Endothelial cell of umbilical vein (primary cell): Measurements from ENCODE around the gene CCNB1. TPM values are rescaled to one million over a fixed set of nuclear protein-coding genes. Genes with fewer than 3 reads are reported as not detected.

Experiments
- BruUV-seq: library from RNA; stranded (reverse); fragments of 400-500 nt; replicated peaks from 2 replicates; lab custom pipeline; 2021; lab: Mats Ljungman, UMichigan
- CTCF ChIA-PET: fragments of 300-600, 350-600 bp; sonication (Branson Sonifier 250); formaldehyde crosslinking; loops from one replicate; lab custom pipeline; 2021; ENCODE audit warnings: antibody characterized with exemption, inconsistent platforms; lab: Charles Lee
- POLR2A ChIA-PET: fragments of 300-600, 350-600 bp; sonication (Branson Sonifier 250); formaldehyde crosslinking; loops from one replicate; lab custom pipeline; 2021; ENCODE audit warnings: antibody characterized with exemption, inconsistent platforms; lab: Charles Lee
- DNase-seq: peaks from one replicate; pipeline ENCODE4 v3.0.0-alpha.2; 2011; ENCODE audit warnings: low read depth, low spot score
- FAIRE-seq: peaks from 2 replicates; lab custom pipeline; 2011; peaks lifted over from hg19 to GRCh38; lab: Jason Lieb, UNC
- H2AFZ ChIP-seq: 2 replicates; pipeline ENCODE4 v1.6.0; 2012; ENCODE audit warnings: low read depth, low read length, control low read depth, inconsistent platforms
- H3K27ac ChIP-seq: 2 replicates; pipeline ENCODE4 v1.5.1; 2011; ENCODE audit warnings: low read depth, mild to moderate bottlenecking, control low read depth, low read length, moderate library complexity; ENCODE audit not compliant: insufficient read depth
- H3K27me3 ChIP-seq, 2 experiments: 2 replicates each; pipeline versions ENCODE4 v1.6.0 to v1.6.1; 2011; ENCODE audit warnings: low read length in 2 of 2, mixed read lengths in 1 of 2; ENCODE audit not compliant: control insufficient read depth in 2 of 2, insufficient read depth in 2 of 2
- H3K36me3 ChIP-seq, 2 experiments: 2 replicates in 1 of 2; 3 replicates in 1 of 2; pipeline ENCODE4 v1.5.1; 2011; ENCODE audit warnings: low read length in 2 of 2, mild to moderate bottlenecking in 1 of 2, moderate library complexity in 1 of 2; ENCODE audit not compliant: control insufficient read depth in 2 of 2, insufficient read depth in 2 of 2; ENCODE audit errors: extremely low read depth in 1 of 2
- H3K4me1 ChIP-seq: 3 replicates; pipeline ENCODE4 v1.5.1; 2011; ENCODE audit warnings: mild to moderate bottlenecking, low read length; ENCODE audit not compliant: control insufficient read depth, insufficient read depth; ENCODE audit errors: extremely low read depth
- H3K4me2 ChIP-seq: 2 replicates; pipeline ENCODE4 v1.6.1; 2011; ENCODE audit warnings: low read length, control low read depth, mixed read lengths; ENCODE audit not compliant: insufficient read depth
- H3K4me3 ChIP-seq, 3 experiments: fragments of 200-600 bp in 1 of 3; sonication (generic), shearing (Covaris generic) in 1 of 3; replicated peaks in 1 of 3; 2 replicates each; pipeline ENCODE4 v1.5.1; 2011 to 2016; ENCODE audit warnings: control low read depth in 3 of 3, low read length in 3 of 3, mild to moderate bottlenecking in 2 of 3, inconsistent platforms in 1 of 3, low read depth in 1 of 3, moderate library complexity in 1 of 3; ENCODE audit not compliant: insufficient read depth in 1 of 3
- H3K79me2 ChIP-seq: 2 replicates; pipeline ENCODE4 v1.6.0; 2012; ENCODE audit warnings: low read length, inconsistent platforms; ENCODE audit not compliant: control insufficient read depth, insufficient read depth
- H3K9ac ChIP-seq: replicated peaks from 2 replicates; pipeline ENCODE3; 2011; ENCODE audit warnings: low read length, control low read depth; ENCODE audit not compliant: insufficient read depth; ENCODE audit errors: extremely low read depth
- H3K9me1 ChIP-seq: replicated peaks from 3 replicates; pipeline ENCODE4 v1.6.0; 2011; ENCODE audit warnings: mild to moderate bottlenecking, low read length; ENCODE audit not compliant: control insufficient read depth, insufficient read depth; ENCODE audit errors: extremely low read depth
- H3K9me3 ChIP-seq: replicated peaks from 2 replicates; pipeline ENCODE4 v1.5.1; 2012; ENCODE audit warnings: low read length, inconsistent platforms; ENCODE audit not compliant: control insufficient read depth, insufficient read depth
- H4K20me1 ChIP-seq: replicated peaks from 2 replicates; pipeline ENCODE3; 2011; ENCODE audit warnings: mild to moderate bottlenecking, low read length; ENCODE audit not compliant: control insufficient read depth, insufficient read depth; ENCODE audit errors: extremely low read depth
- CTCF ChIP-seq, 2 donors: IDR thresholded peaks; 1 replicate in 1 of 2; 2 replicates in 1 of 2; pipeline ENCODE4 v1.5.1; 2011; ENCODE audit warnings: low read length in 2 of 2, mild to moderate bottlenecking in 2 of 2, moderate library complexity in 2 of 2, control low read depth in 1 of 2, inconsistent platforms in 1 of 2, low read depth in 1 of 2; ENCODE audit not compliant: insufficient read depth in 1 of 2; ENCODE audit errors: extremely low read depth in 1 of 2
- EZH2 ChIP-seq: IDR thresholded peaks from 2 replicates; pipeline ENCODE4 v1.6.1; 2012; ENCODE audit warnings: borderline replicate concordance, low read depth, mild to moderate bottlenecking, moderate library complexity, low read length, inconsistent platforms; ENCODE audit not compliant: severe bottlenecking
- FOS ChIP-seq: IDR thresholded peaks from 2 replicates; pipeline ENCODE4 v1.6.1; 2011; ENCODE audit warnings: mild to moderate bottlenecking, low read length, moderate library complexity, borderline replicate concordance; ENCODE audit not compliant: insufficient read depth
- GATA2 ChIP-seq: IDR thresholded peaks from 2 replicates; pipeline ENCODE4 v1.7.0; 2011; ENCODE audit warnings: low read depth, mild to moderate bottlenecking, moderate library complexity, mixed read lengths, low read length; ENCODE audit not compliant: insufficient read length, insufficient read depth
- JUN ChIP-seq: IDR thresholded peaks from 2 replicates; pipeline ENCODE4 v1.6.1; 2011; ENCODE audit warnings: borderline replicate concordance, low read depth; ENCODE audit not compliant: insufficient read length, insufficient read depth
- MAX ChIP-seq: IDR thresholded peaks from 2 replicates; pipeline ENCODE4 v1.6.1; 2011; ENCODE audit not compliant: insufficient read depth, insufficient read length
- MYC ChIP-seq: IDR thresholded peaks from one replicate; pipeline ENCODE4 v1.6.1; 2011; ENCODE audit warnings: mild to moderate bottlenecking, low read depth, low read length
- POLR2A ChIP-seq: IDR thresholded peaks from 2 replicates; pipeline ENCODE4 v1.6.1; 2012; ENCODE audit warnings: low read depth, mild to moderate bottlenecking, control low read depth, low read length
- POLR2AphosphoS5 ChIP-seq: IDR thresholded peaks from 2 replicates; pipeline ENCODE4 v1.6.1; 2012; ENCODE audit warnings: low read depth, mild to moderate bottlenecking, control low read depth, low read length, moderate library complexity; ENCODE audit not compliant: insufficient read depth
- dilution Hi-C: fragments of 300-500 bp; cut with MboI; formaldehyde crosslinking; loops from one replicate; pipeline ENCODE4 v1.15.0; 2019; ENCODE audit warnings: low sequenced_read_pairs; ENCODE audit not compliant: extremely low pct_ligation_motif_present
- intact Hi-C: fragments of 100-400 bp; cut with micrococcal nuclease; formaldehyde crosslinking; loops from one replicate; pipeline ENCODE4 v1.10.0; 2022
- polyA plus RNA-seq, 4 experiments: library from polyadenylated mRNA; depleted of rRNA in 3 of 4; stranded (reverse) in 3 of 4; unstranded in 1 of 4; fragments of >200 nt; gene quantifications; 2 replicates each; pipeline versions ENCODE4 v1.2.1 to v1.2.3, GENCODE V29; 2011 to 2012; ENCODE audit warnings: missing spikeins in 1 of 4
- total RNA-seq: library from RNA; stranded (reverse); gene quantifications from 2 replicates; pipeline ENCODE4 v1.2.3, GENCODE V29; 2021

CCNB1 gene
- total and polyA plus RNA-seq, 2 donors (not counting 3 experiments of a cell fraction or from before 2014, with no cell fraction given), result 72.2 to 211 TPM

- TF ChIP-seq CTCF (IDR thresholded peaks at IDR 0.05; ENCODE audit: extremely low read depth in 1 of 2, insufficient read depth in 1 of 2, low read depth in 1 of 2, low read length in 2 of 2) (no peak), FOS (no peak), EZH2 (no peak), JUN (no peak), MAX (no peak), MYC (no peak), GATA2 (no peak), POLR2A (no peak), POLR2AphosphoS5 (no peak)
- dilution Hi-C loops, result no loop called here
- no peak overlapping the region for H2AFZ ChIP-seq
- no peak overlapping the region for H3K27ac ChIP-seq
- H3K9ac ChIP-seq, result no peak overlapping the region
- no peak overlapping the region for H3K4me2 ChIP-seq
- H3K9me3 ChIP-seq, result no peaks in the 10 kb centered on the region
- H3K36me3 ChIP-seq, result no peaks in the 10 kb centered on the region
- ChIA-PET POLR2A (no interaction called here), CTCF (no interaction called here)
- no TSS peak for BruUV-seq
- FAIRE-seq (peak; percentile 28), DNase-seq (no peak)
- H3K27me3 ChIP-seq, result no peaks in the 10 kb centered on the region
- intact Hi-C loops, result no loop called here
- H3K79me2 ChIP-seq, result no peaks in the 10 kb centered on the region
- H3K4me1 ChIP-seq, result no peaks in the 10 kb centered on the region
- no peak overlapping the region for H3K4me3 ChIP-seq
- no peaks in the 10 kb centered on the region for H3K9me1 ChIP-seq
- H4K20me1 ChIP-seq, result no peaks in the 10 kb centered on the region
These were observed 42.7 kb downstream of the CCNB1 start for GRCh38 chr5:69209602-69210001.
